ENCODE results near the gene GNA12. TPM values are rescaled to one million over a fixed set of nuclear protein-coding genes. Genes with fewer than 3 reads are reported as not detected.

Gene GNA12
- polyA plus RNA-seq, 1 donor = 26.7 TPM

DNA sequence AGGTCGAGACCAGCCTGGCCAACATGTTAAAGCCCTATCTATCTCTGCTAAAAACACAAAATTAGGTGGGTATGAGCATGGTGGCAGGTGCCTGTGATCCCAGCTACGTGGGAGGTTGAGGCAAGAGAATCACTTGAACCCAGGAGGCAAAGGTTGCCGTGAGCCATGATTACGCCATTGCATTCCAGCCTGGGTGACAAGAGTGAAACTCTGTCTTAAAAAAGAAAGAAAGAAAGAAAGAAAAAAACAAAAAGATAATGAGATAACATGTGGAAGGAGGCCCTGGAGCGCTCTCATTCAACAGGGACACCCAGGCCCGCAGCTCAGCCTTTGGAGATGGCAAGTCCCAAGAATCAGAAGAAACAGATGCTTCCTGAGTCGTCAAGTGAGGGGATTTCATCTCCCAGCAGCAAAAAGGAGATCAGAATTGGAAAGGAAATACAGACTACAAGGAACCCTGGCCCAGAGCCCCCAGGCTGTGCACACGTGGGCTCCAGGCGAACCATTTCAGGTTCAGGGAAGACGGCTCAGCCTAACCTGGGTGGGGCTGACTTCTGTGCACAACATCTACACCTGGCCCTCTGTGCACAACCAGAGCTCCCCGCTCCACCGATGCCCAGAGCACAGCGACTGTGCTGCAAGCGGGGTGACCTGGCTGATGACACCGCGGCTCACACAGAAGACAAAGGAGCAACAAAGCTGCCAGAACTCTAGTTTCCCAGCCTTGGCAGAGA is 33.3 kb downstream of the GNA12 start:
- no peaks in the 10 kb centered on the region for H3K27me3 ChIP-seq (ENCODE audit: control insufficient read depth, insufficient read depth, low read length)
- WGBS (ENCODE audit: insufficient coverage, low lambda C conversion rate) = 89% methylated on average over 3 of the region's 16 CpGs
- no peaks in the 10 kb centered on the region for H3K9me3 ChIP-seq (ENCODE audit: control insufficient read depth, low read depth, low read length)
- H3K4me1 ChIP-seq (ENCODE audit: control insufficient read depth, insufficient read depth, low read length) = peaks cover 3% of the 10 kb centered on the region
- DNase-seq = no peak
- H3K36me3 ChIP-seq (ENCODE audit: control insufficient read depth, insufficient read depth, low read length) = no peaks in the 10 kb centered on the region
- H3K4me3 ChIP-seq (ENCODE audit: low read length) = no peak overlapping the region
- H3K27ac ChIP-seq (ENCODE audit: low read length) = peak overlapping the region; percentile 23

DNA sequence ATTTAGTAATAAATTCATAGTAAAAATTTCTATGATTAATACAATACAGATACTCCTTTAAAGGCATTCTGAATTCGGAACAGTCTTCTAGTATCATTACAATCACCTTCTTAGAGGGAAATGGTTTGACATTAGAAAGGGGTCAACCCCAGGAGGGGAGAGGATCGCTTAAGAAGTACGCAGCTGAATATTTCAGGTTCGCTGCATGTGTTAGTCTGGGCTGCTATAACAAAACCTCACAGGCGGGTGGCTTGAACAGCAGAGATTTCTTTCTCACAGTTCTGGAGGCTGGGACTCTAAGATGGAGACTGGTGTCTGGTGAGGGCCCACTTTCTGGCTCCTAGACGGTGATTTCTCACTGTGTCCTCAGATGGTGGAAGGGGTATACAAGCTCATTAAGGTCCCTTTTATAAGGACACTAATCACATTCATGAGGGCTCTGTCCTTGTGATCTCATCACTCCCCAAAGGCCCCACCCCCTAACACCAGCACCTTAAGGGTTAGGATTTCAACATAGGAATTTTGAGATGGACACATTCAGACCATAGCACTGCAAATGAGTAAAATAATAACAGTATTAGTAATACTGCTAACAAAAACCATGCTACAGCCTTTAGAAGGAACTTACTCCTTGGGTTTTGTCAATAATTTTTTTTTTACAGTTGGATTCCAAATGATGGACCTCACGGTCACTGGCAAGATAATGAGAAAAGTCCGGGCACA is 34.0 kb downstream of the GNA12 start:
- Histone ChIP-seq H3K4me3 (ENCODE audit: low read length) (no peak overlapping the region), H3K27me3 (ENCODE audit: control insufficient read depth, insufficient read depth, low read length) (no peaks in the 10 kb centered on the region), H3K9me3 (ENCODE audit: control insufficient read depth, low read depth, low read length) (no peaks in the 10 kb centered on the region), H3K36me3 (ENCODE audit: control insufficient read depth, insufficient read depth, low read length) (no peaks in the 10 kb centered on the region), H3K27ac (ENCODE audit: low read length) (no peak overlapping the region), H3K4me1 (ENCODE audit: control insufficient read depth, insufficient read depth, low read length) (peaks cover 7% of the 10 kb centered on the region)
- WGBS (ENCODE audit: insufficient coverage, low lambda C conversion rate) = 93% methylated on average over 3 of the region's 8 CpGs
- no peak for DNase-seq

DNA sequence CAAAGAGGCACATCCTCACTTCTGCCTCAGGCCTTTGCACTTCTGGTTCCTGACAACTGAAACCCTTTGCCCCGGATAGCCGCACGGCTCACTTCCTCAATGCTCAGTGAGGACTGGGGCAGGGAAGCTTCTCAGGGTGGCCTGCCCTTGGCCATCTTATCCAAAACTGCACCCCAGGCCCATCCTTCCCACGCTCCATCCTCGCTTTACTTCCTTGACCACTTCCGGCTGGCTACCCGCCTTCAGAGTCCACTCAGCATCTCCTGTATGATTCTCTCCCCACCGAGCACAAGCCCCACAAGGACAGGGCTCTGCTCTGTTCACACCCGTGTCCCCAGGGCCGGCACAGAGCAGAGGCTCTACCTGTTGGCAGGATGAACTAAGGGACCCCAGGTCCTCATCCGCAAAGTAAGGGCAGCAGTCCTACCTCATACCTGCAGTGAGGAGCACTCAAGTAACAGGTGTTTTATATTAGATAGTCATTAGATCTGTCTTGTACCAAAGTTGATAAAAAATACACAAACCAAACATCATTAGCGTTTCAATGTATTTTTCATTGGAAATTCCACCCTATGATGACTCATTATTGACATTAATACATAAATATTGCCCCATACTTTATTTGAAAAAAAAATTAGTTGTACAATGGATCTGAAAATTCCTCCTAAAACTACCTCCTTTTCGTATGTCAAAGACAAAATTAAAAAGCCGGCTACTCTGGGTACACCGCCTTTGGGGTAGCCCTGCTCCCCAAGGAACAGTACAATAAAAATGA is 35.0 kb downstream of the GNA12 start:
- Histone ChIP-seq H3K27me3 (ENCODE audit: control insufficient read depth, insufficient read depth, low read length) (no peaks in the 10 kb centered on the region), H3K27ac (ENCODE audit: low read length) (no peak overlapping the region), H3K4me3 (ENCODE audit: low read length) (no peak overlapping the region), H3K4me1 (ENCODE audit: control insufficient read depth, insufficient read depth, low read length) (peaks cover 14% of the 10 kb centered on the region), H3K36me3 (ENCODE audit: control insufficient read depth, insufficient read depth, low read length) (no peaks in the 10 kb centered on the region), H3K9me3 (ENCODE audit: control insufficient read depth, low read depth, low read length) (no peaks in the 10 kb centered on the region)
- WGBS (ENCODE audit: insufficient coverage, low lambda C conversion rate) = 93% methylated on average over 3 of the region's 15 CpGs
- DNase-seq = no peak

DNA sequence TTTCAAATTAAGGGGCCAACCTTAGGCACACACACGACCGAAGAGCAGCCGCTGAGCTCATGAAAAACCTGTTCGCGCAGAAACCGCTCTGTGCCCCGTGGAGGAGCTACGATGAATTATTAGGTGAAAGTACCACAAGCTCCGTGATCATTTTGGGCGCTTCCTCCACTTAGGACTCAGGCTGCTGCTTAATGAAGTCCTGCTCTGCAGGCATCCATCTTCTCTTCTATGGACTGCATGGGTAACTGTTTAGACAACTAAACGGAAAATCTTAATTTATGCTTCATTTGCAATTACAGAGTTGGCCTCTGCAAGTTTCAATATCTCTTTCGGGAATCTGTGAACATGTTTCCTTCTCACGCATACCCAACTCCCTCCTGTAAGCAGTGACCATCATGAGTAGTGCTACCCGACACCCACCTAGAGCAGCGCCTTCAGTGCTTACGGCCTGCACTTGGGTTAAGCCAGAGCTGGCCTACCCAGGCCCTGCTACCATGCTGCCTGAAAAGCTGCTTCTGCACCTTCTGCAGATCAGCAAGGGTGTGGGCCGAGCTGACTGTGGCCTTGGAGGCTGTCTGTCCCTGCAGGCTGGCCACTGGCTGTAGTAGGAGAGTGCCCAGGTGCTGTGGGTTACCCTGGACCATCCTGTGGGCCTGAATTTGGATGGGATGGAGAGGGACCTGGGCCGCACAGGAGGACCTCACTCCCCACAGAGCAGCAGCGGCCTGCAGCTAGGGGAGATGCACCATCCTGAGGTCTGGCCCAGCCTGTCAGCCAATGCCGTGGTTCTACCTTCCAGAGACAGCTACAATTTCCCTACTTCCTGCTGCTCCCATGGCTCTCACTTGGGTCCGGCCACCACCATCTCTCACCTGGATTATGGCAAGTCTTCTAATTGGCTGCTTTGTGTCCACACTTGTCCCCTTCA is 36.0 kb downstream of the GNA12 start:
- Histone ChIP-seq H3K9me3 (ENCODE audit: control insufficient read depth, low read depth, low read length) (no peaks in the 10 kb centered on the region), H3K27ac (ENCODE audit: low read length) (peak overlapping the region; percentile 28), H3K4me3 (ENCODE audit: low read length) (no peak overlapping the region), H3K27me3 (ENCODE audit: control insufficient read depth, insufficient read depth, low read length) (no peaks in the 10 kb centered on the region), H3K4me1 (ENCODE audit: control insufficient read depth, insufficient read depth, low read length) (peaks cover 23% of the 10 kb centered on the region), H3K36me3 (ENCODE audit: control insufficient read depth, insufficient read depth, low read length) (no peaks in the 10 kb centered on the region)
- 100% methylated on average over 1 of the region's 21 CpGs for WGBS (ENCODE audit: insufficient coverage, low lambda C conversion rate)
- DNase-seq = no peak

DNA sequence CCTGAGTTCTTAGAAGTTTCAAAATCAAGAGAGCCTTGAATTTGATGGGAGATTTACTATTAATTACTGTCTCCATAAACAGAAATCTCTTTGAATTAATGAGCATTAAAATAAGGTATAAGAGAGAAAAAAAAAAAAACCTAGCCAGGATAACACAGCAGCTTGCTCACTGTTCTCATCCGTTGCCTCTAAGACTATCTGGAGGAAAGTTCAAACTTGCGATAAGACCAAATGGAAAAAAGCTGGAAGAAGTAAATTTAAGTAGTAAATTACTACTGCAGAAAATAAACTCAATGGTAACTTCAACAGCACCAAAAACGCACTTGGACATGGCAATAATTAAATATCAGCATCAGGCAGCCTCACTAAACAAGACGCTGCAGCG is 36.7 kb downstream of the GNA12 start:
- no peak overlapping the region for H3K4me3 ChIP-seq (ENCODE audit: low read length)
- peaks cover 30% of the 10 kb centered on the region for H3K4me1 ChIP-seq (ENCODE audit: control insufficient read depth, insufficient read depth, low read length)
- H3K9me3 ChIP-seq (ENCODE audit: control insufficient read depth, low read depth, low read length) = no peaks in the 10 kb centered on the region
- no peaks in the 10 kb centered on the region for H3K27me3 ChIP-seq (ENCODE audit: control insufficient read depth, insufficient read depth, low read length)
- WGBS (ENCODE audit: insufficient coverage, low lambda C conversion rate) = no CpG with 5 or more reads among the region's 5 CpGs
- peak overlapping the region; percentile 28 for H3K27ac ChIP-seq (ENCODE audit: low read length)
- H3K36me3 ChIP-seq (ENCODE audit: control insufficient read depth, insufficient read depth, low read length) = no peaks in the 10 kb centered on the region
- DNase-seq = no peak

DNA sequence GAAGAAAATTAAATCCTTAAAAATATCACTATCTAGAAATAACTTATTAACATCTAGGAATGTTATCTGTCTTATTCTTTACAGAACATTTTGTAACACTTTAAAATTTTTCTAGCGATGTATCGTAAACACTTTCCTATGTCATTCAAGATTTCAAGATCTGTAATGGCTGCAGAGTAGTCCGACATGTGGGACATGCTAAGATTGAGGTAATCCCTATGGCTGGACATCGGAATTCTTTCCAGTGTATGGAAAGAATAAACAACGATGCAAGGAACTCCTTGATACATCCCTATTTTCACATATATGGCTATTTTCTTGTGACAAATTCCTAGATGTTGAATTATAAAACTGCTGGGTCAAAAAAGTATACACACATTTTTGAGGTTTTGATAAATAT is 37.5 kb downstream of the GNA12 start:
- no peaks in the 10 kb centered on the region for H3K36me3 ChIP-seq (ENCODE audit: control insufficient read depth, insufficient read depth, low read length)
- no peaks in the 10 kb centered on the region for H3K27me3 ChIP-seq (ENCODE audit: control insufficient read depth, insufficient read depth, low read length)
- no peak overlapping the region for H3K4me3 ChIP-seq (ENCODE audit: low read length)
- H3K9me3 ChIP-seq (ENCODE audit: control insufficient read depth, low read depth, low read length) = no peaks in the 10 kb centered on the region
- H3K27ac ChIP-seq (ENCODE audit: low read length) = no peak overlapping the region
- peaks cover 33% of the 10 kb centered on the region for H3K4me1 ChIP-seq (ENCODE audit: control insufficient read depth, insufficient read depth, low read length)
- WGBS (ENCODE audit: insufficient coverage, low lambda C conversion rate) = 100% methylated on average over 2 of the region's 5 CpGs
- no peak for DNase-seq

DNA sequence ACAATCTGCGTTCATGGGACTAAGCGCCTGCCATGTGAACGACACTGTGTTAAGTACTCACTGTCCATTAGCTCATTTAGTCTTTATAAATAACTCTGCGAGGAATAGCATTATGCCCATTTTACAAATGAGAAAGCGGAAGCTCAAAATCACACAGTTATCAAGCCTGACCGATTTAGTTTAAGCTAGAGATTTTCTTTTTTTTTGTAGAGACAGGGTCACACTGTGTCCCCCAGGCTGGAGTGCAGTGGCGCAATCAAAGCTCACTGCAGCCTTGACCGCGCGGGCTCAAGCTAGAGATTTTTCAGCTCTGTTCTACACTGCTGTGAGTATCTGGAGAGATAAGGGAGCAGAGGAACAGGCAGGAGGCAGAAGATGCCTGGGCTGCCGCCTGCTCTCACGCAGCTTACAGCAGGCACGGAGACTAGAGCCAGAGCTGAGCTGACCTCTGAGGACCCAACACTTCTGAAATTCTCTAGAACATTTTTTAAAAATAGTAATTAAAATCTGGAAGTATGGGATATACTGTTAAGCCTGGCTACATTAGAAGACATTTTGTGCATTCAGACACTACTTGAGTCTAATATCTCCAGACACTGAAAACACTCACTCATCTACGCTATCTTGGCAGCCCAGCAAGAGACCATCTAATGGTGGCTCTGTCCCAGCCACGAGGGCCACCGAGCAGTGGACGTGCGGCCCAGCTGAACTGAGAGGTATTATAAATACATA is 38.7 kb downstream of the GNA12 start:
- H3K36me3 ChIP-seq (ENCODE audit: control insufficient read depth, insufficient read depth, low read length) = no peaks in the 10 kb centered on the region
- H3K27ac ChIP-seq (ENCODE audit: low read length) = peak overlapping the region; percentile 91
- H3K9me3 ChIP-seq (ENCODE audit: control insufficient read depth, low read depth, low read length) = no peaks in the 10 kb centered on the region
- WGBS (ENCODE audit: insufficient coverage, low lambda C conversion rate) = 100% methylated on average over 3 of the region's 18 CpGs
- H3K4me1 ChIP-seq (ENCODE audit: control insufficient read depth, insufficient read depth, low read length) = peaks cover 43% of the 10 kb centered on the region
- DNase-seq = no peak
- no peaks in the 10 kb centered on the region for H3K27me3 ChIP-seq (ENCODE audit: control insufficient read depth, insufficient read depth, low read length)
- no peak overlapping the region for H3K4me3 ChIP-seq (ENCODE audit: low read length)

DNA sequence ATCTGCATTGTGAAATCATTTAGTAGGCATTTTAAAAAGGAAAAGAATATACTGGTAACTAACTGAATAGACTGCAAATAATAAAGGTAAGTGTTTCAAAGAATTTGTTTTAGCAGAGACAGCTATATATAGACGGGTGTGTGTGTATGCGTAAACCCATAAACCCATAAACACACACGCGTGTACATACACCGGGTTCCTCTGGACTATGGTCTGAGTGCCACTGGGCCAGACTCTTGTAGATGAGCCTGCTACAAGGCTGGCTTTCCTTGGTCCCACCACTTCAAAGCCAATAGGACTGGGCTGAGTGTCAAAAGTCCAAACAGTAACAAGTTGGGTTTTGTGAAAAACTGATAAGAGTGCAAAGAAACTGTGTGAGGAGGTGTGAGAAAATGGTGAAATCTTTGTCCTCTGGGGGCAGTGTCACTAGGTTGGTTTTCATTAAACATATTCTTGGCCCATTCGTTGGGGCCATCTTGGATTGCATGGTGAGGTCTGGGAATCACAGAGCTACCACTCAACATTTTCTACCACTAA is 39.8 kb downstream of the GNA12 start:
- DNase-seq = peak; percentile 87 to 93
- Histone ChIP-seq H3K9me3 (ENCODE audit: control insufficient read depth, low read depth, low read length) (no peaks in the 10 kb centered on the region), H3K27ac (ENCODE audit: low read length) (peak overlapping the region; percentile 91), H3K27me3 (ENCODE audit: control insufficient read depth, insufficient read depth, low read length) (no peaks in the 10 kb centered on the region), H3K4me1 (ENCODE audit: control insufficient read depth, insufficient read depth, low read length) (peaks cover 43% of the 10 kb centered on the region), H3K4me3 (ENCODE audit: low read length) (no peak overlapping the region), H3K36me3 (ENCODE audit: control insufficient read depth, insufficient read depth, low read length) (no peaks in the 10 kb centered on the region)
- WGBS (ENCODE audit: insufficient coverage, low lambda C conversion rate) = no CpG with 5 or more reads among the region's 6 CpGs

DNA sequence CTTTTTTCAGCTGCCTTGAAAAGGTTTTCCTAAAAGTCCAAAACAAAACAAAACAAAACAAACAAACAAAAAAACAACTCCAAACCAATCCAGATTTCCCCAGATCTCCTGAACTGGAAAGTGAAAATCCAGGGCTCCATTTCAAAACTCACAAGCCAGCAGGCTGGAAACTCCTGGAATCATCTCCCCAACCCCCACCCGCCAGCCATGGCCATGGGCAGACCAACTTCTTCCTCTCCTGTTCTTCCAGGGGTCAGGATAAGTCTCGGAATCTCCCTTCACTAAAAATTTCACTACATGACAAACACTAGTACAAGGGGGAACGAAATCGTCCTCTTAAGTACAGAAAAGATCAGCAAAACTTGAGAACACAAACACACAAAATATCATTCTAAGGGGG is 40.4 kb downstream of the GNA12 start:
- DNase-seq = no peak
- Histone ChIP-seq H3K4me1 (ENCODE audit: control insufficient read depth, insufficient read depth, low read length) (peaks cover 43% of the 10 kb centered on the region), H3K27ac (ENCODE audit: low read length) (peak overlapping the region; percentile 91), H3K4me3 (ENCODE audit: low read length) (no peak overlapping the region), H3K36me3 (ENCODE audit: control insufficient read depth, insufficient read depth, low read length) (no peaks in the 10 kb centered on the region), H3K9me3 (ENCODE audit: control insufficient read depth, low read depth, low read length) (no peaks in the 10 kb centered on the region), H3K27me3 (ENCODE audit: control insufficient read depth, insufficient read depth, low read length) (no peaks in the 10 kb centered on the region)
- 65% methylated on average over 2 of the region's 4 CpGs for WGBS (ENCODE audit: insufficient coverage, low lambda C conversion rate)

Data from large intestine (tissue), 3 donors.